Measurements from ENCODE around the gene BANK1. TPM values are rescaled to one million over a fixed set of nuclear protein-coding genes. Genes with fewer than 3 reads are reported as not detected.

Gene BANK1
- total and polyA plus RNA-seq, 10 of the 15 experiments (the other 5 are each of a cell fraction or from before 2014, with no cell fraction given), result 0.13 to 2.1 (median 0.42) TPM

- Histone ChIP-seq H3K4me3 (no peak overlapping the region), H3K27ac (ENCODE audit: control insufficient read depth, insufficient read depth) (no peak overlapping the region)
- intact Hi-C loops (cut with micrococcal nuclease; ENCODE audit: unreplicated experiment), result no loop called here
Observed at GRCh38 chr4:101833480-101833879, 43.0 kb downstream of the BANK1 start.

More at GRCh38 chr4:101833480-101833879, 43.0 kb downstream of the BANK1 start:
- H3K4me2 ChIP-seq (ENCODE audit: control insufficient read depth, insufficient read depth), result no peak overlapping the region
- 95% methylated on average over 1 of the region's 1 CpG for WGBS (ENCODE audit: insufficient coverage, insufficient replicate concordance, low lambda C conversion rate, missing lambda C conversion rate)
- POLR2A ChIA-PET, result no interaction called here
- no peaks in the 10 kb centered on the region for H3K79me2 ChIP-seq (ENCODE audit: control insufficient read depth, insufficient read depth, low read length)
- CTCF ChIA-PET, result no interaction called here
- no peaks in the 10 kb centered on the region for H3K4me1 ChIP-seq (ENCODE audit: control insufficient read depth, insufficient read depth, low read length)
- H4K20me1 ChIP-seq (ENCODE audit: control insufficient read depth, insufficient read depth), result no peaks in the 10 kb centered on the region
- H3K27me3 ChIP-seq (replicated peaks in 1 of 2; ENCODE audit: control insufficient read depth in 2 of 2, insufficient read depth in 2 of 2, low read length in 1 of 2), result no peaks in the 10 kb centered on the region
- no peak for TF ChIP-seq NFIC (IDR thresholded peaks at IDR 0.05; ENCODE audit: low read depth, low read length)
- no peak for TF ChIP-seq MTA3 (IDR thresholded peaks at IDR 0.05; ENCODE audit: borderline replicate concordance, low read length)
- TF ChIP-seq NR2C1 (IDR thresholded peaks at IDR 0.05), result no peak
- no peak for TF ChIP-seq HDAC6 (IDR thresholded peaks at IDR 0.05; ENCODE audit: unreplicated experiment)
- no peak for TF ChIP-seq PML (IDR thresholded peaks at IDR 0.05; ENCODE audit: low read length)
- no peak for TF ChIP-seq RELB (IDR thresholded peaks at IDR 0.05; ENCODE audit: low read depth)
- TF ChIP-seq POLR2AphosphoS2 (IDR thresholded peaks at IDR 0.05; ENCODE audit: low read depth, low read length), result no peak
- TF ChIP-seq TBL1XR1 (IDR thresholded peaks at IDR 0.05; ENCODE audit: low read depth, low read length), result no peak
- TF ChIP-seq BCL3 (IDR thresholded peaks at IDR 0.05; ENCODE audit: borderline replicate concordance, insufficient read depth, low read depth, low read length, poor library complexity, severe bottlenecking), result no peak
- TF ChIP-seq EED (IDR thresholded peaks at IDR 0.05; ENCODE audit: low read depth), result no peak
- TF ChIP-seq NR2C2 (IDR thresholded peaks at IDR 0.05; ENCODE audit: borderline replicate concordance, control insufficient read depth, insufficient read length, low read depth), result no peak
- in situ Hi-C loops (cut with MboI), result no loop called here
- no peaks in the 10 kb centered on the region for H3K36me3 ChIP-seq (ENCODE audit: control insufficient read depth in 2 of 2, insufficient read depth in 2 of 2, low read length in 1 of 2)
- H3K9ac ChIP-seq (ENCODE audit: control insufficient read depth, insufficient read depth, low read length), result no peak overlapping the region
- SMC1A ChIA-PET (ENCODE audit: uncharacterized antibody, unreplicated experiment), result no interaction called here
- DNase-seq (ENCODE audit: low read depth, low spot score), result no peak
- no peak for ATAC-seq
- no TSS peak for BruUV-seq (replicated peaks)
- H3K9me3 ChIP-seq (replicated peaks; ENCODE audit: control insufficient read depth, insufficient read depth, low read length), result no peaks in the 10 kb centered on the region
- FAIRE-seq, result no peak
- H2AFZ ChIP-seq (ENCODE audit: control insufficient read depth, low read depth, low read length), result no peak overlapping the region
- RAD21 ChIA-PET (ENCODE audit: unreplicated experiment), result no interaction called here

Data from GM12878 (cell line).